GM12892 (cell line): ENCODE data around the gene CAPZA2.

Experiments used
- POLR2A ChIP-seq: IDR thresholded peaks from 2 replicates; pipeline ENCODE4 v1.6.1; 2011; ENCODE audit warnings: low read depth, low read length, control low read depth
- POLR2AphosphoS5 ChIP-seq: IDR thresholded peaks from 2 replicates; pipeline ENCODE4 v1.6.1; 2011; ENCODE audit warnings: low read depth, low read length, control low read depth

- no peak for TF ChIP-seq POLR2A
- TF ChIP-seq POLR2AphosphoS5, result no peak
Measured at GRCh38 chr7:116967254-116967922, 105.0 kb downstream of the CAPZA2 start.
